ENCODE measurements around the gene TARDBP.
"Not testable (repeated sequence)": the region's sequence is repeated elsewhere in the genome, so short reads cannot be mapped to it uniquely, and the experiment has no call there.

The TARDBP gene

DNA sequence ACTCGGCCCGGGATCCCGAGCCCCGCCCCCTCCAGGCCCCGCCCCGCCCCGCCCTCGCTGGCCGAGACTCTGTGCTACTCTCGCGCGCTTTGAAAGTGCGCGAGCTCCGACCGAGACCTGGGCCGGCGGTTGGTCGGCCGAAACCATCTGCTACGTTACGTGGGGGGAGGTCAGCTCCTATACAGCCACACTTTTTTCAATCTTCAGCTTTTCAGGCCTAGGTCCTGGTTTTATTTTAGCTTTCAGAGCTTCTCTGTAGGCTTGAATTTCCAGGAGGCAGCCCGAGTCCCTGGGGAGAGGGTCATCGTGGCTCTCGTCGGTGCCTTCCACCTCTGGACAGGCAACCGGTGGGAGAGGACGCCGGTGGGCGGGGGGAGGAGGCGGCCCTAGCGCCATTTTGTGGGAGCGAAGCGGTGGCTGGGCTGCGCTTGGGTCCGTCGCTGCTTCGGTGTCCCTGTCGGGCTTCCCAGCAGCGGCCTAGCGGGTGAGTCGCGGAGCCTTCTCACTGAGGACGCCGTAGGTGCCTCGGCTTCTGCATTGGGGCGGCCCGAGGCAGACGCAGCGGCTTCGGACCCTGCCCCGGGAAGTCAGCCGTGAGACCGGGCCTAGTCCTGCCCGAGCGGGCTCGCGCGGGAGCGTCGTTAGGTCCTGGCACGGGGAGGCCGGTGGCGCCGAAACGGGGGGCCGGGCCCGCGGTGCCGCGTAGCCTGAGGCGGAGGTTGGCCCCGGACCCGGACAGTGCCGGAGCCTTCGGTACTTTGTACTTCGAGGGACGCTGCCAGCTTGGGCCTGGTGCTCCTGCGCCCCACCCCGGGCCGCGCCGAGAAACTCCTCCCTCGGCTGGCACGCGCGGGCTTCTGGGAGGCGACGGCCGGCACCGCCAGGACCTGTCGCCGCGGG lies at the start of gene TARDBP:
Gene TARDBP, plus strand, starts transcription at position 395 of the 900 bp plus-strand sequence. CDS start 1,074 bp downstream, outside the sequence.
- DNase-seq (ENCODE audit: low spot score): peak; percentile 92

DNA sequence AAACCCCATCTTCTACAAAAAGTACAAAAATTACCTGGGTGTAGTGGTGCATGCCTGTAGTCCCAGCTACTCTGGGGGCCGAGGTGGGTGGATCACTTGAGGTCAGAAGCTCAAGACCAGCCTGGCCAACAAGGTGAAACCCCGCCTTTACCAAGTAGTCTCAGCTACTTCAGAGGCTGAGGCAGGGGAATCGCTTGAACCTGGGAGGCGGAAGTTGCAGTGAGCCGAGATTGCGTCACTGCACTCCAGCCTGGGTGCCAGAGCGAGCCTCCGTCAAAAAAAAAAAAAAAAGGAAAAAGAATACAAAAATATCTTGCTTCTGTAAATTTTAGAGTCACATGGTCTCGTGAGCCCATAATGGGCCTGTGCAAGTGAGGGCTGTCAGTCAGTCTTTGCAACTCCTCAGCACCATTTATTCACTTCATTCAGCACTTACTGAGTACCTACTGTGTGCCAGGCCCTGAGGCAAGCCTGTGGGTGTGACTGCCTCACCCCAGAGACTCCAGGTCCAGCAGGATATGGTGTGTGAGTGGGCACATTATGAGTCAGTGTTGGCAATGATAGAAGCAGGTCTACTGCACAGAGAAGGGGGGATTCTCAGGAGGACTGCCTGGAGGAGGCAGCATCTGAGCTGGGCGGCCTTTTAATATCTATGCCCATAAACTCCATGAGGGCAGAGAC lies 46.8 kb upstream of the TARDBP start:
- no peak for DNase-seq (ENCODE audit: low spot score)

DNA sequence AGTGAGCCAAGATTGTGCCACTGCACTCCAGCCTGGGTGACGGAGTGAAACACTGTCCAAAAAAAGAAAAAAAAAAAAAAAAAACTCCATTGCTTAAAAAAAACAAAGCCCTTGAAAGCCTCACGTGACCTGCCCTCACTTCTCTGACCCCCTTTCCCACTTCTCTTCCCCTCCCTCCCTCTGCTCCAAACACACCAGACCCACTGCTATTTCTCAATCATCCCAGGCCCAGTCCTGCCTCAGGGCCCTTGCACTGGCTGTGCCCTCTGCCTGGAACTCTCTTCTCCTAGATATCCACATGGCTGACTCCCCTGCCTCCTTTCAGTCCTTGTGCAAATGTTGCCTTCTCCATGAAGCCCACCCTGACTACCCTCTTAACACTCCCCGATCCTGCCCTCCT lies 45.4 kb upstream of the TARDBP start:
- DNase-seq (ENCODE audit: low spot score): no peak

DNA sequence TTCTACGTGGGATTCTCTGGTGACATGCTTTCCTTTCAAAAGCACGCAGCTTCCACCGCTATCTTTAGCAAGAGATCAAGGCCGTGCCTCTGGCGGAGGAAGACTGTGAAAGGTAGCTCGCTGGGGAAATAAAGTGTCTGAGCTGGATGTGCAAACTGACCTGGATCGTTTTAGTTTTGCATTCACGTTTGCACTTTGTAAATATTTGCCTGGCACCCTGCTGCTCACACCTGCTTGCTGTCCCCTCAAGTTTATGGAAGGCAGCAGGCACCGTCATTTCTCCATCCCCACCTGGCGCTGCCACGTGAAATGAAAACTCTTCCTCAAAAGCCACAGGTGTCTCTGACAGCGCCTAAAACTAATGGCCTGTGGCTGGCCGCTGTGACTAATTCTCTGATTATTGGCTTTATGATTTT lies 44.0 kb upstream of the TARDBP start:
- DNase-seq (ENCODE audit: low spot score): no peak

DNA sequence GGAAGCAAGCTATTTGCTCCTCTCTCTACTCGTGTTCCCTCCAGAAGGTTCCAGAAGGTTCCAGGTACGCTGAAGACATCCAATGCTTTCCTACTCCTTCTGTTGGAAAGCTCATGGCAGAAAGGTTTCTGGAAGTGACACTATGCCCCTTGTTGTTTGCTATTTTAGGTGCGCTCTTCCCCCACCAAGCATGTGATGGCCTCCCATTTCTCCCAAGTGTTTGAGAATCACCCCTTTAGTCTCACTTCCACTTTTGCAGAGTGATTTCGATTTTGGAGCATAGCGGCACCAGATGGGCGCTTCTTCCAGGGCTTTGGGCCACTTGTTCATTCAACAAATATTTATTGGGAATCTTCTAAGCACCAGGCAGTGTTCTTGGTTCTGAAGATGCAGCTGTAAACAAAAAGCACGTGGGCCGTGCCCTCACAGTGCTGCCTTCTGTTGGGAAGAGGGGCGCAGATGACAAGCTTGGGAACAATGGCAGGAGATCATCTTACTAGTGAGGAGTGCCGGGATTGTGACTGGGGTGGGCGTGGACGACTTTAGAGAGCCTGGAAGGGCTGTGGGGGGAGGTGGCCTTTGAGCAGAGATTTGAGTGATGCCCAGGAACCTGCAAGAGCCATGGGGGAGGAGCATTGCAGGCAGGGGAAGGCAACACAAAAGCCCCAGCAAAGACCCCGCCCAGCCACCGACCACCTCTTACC lies 43.0 kb upstream of the TARDBP start:
- no peak for DNase-seq (ENCODE audit: low spot score)

DNA sequence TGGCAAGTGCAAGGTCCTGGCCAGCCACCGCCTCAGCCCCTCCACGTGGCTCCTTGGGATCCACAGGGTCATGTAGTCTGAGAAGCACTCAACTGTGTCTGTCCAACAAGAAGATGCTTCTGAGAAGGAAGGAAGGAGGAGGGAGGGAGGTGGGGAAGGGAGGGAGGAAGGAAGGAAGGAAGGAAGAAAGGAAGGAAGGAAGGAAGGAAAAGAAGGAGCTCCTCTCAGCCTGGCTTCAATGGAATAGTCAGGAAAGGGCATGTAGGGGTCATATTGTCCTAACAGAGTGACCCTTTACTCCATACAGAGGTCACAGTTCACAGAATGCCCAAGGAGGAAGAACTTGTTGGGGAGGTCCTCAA lies 42.5 kb upstream of the TARDBP start:
- no peak for DNase-seq (ENCODE audit: low spot score)

DNA sequence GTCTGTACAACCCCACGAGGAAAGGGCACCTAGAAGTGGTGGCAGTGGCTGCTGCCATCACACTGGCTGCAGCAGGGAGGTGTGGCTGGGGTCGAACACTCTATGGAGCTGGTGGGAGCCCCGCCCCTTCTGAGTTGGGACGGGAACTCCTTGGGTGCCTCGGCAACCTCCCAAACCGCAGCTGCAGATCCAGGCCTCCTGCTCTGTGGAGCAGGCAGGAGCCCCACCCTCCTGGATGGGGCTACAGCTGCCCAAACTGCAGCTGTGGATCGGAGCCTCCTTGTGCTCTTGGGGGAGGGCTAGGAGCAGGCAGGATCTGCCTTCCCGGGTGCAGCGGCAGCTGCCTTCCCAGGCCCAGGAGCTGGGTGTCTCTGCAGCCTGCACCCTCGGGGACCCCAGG lies 38.9 kb upstream of the TARDBP start:
- no peak for DNase-seq (ENCODE audit: low spot score)

DNA sequence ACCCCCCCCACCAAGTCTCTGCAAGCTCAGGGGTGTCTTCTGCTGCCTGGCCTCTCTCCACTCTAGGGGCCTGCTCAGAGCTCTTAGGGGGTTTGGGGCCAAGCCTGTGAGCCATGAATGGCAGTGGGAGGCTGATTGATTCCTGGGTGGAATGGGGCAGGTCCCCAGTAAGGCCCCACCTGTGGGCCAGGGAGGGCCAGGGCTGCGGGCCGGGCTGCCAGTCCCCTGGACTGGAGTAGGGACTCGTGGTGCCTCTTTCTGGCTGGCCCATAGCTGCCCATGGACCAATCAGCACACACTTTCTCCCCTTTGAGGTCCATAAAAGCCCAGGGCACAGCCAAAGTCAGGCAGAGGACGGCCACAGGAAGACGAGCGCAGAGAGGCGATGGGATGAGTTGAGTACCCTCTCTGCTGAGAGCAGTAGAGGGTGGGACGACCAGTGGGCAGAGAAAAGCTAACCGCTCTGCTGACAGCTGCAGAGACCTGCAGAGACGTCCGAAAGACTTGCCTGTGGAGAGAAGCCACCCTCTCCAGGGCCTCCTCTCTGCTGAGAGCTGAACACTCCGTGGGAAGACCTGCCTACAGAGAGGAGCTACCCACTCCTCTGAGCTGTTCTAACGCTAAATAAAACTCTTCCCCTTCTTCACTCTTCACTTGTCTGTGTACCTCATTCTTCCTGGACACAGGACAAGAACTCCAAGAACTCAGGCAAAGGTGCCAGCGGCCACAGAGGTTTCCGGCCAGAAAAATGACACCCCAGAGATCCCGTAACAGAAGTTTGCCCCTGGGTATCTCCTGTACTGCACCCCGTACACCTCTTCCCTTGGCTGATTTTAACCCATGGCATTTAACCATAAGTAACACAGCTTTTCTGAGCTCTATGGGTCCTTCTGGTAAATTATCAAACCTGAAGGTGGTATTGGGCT lies 38.2 kb upstream of the TARDBP start:
- no peak for DNase-seq (ENCODE audit: low spot score)

DNA sequence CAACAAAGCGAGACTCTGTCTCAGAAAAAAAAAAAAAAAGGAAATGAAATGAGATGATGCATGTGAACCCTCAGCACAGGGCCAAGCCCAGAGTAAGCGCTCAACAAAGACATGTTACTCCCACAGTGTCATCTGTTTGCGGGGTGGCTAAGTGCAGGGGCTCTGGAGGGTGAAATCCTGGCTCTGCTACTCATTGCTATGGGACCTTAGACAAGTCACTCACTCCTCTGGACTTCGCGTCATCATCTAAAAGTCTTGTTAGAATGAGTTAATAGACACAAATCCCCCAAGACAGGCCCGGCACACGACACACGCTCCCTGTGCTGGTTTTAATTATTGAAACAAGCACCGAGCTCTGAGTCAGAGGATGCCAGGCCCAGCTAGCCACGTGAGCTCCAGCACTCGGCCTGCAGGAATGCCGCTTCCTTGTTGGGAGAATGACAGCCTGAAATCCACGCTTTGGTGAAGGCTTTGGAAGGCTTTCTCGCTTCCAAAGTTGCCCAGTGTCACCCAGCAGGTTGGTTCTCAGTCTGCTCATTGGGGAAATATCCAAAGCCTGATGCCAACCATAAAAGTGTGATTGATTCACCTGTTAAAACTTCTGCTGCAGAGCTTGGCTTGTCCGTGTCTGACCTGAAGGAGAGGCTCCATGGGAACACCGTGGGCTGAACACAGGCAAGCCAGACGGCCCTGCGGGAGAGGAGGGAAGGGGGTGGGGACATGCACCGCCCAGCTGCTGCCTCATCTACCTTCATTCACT lies 36.7 kb upstream of the TARDBP start:
- DNase-seq (ENCODE audit: low spot score): no peak

DNA sequence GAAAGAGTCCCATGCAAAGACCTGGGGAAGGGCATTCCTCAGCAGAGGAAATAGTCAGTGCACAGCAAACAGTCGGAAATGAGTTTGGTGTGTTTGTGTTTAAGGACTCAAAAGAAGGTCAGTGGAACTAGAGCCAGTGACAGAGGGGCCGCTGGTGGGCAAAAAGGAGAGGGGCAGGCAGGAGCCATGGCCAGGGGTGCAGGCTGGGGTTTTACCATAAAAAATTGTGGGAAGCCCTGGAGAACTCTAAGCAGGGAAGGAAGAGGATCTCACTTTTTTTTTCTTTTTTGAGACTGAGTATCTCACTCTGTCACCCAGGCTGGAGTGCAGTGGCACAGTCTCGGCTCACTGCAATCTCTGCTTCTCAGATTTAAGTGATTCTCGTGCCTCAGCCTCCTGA lies 33.7 kb upstream of the TARDBP start:
- no peak for DNase-seq (ENCODE audit: low spot score)

DNA sequence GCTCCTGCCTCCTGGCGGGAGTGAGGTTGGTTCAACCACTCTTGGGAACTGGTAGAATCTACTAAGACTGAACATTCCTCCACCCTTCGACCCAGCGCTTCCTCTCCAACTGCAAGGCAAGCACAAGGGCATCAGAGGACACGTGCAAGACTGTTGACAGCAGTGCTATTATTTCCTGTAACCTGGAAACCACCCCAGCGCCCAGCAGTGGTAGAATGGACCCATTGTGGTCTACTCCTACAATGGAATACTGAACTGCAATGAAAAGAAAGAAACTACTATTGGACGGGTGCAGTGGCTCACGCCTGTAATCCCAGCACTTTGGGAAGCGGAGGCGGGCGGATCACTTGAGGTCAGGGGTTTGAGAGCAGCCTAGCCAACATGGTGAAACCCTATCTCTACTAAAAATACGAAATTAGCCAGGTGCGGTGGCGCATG lies 33.0 kb upstream of the TARDBP start:
- no peak for DNase-seq (ENCODE audit: low spot score)

DNA sequence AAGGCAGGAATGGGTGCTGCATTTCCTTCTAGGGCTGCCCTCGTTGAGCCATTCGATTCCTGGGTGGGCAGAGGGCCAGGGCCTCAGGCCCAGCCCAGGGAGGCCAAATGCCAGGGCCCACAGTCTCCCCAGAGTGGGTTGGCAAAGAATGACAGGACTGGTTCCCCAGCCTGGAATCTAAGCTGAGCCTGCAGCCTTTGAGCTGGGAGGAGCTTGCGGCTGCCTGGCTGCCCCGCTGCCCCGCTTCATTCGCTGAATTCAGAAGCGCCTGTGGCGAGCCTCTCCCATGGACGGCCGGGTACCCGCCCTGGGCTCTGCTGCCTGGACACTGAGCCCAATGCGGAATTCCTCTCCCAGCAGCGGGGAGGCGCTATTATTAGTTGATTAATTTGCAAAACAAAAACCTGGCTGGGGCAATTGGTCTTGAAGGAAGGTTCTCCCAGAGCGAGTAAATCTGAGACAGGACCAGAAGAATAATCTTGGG lies 32.3 kb upstream of the TARDBP start:
- DNase-seq (ENCODE audit: low spot score): no peak

DNA sequence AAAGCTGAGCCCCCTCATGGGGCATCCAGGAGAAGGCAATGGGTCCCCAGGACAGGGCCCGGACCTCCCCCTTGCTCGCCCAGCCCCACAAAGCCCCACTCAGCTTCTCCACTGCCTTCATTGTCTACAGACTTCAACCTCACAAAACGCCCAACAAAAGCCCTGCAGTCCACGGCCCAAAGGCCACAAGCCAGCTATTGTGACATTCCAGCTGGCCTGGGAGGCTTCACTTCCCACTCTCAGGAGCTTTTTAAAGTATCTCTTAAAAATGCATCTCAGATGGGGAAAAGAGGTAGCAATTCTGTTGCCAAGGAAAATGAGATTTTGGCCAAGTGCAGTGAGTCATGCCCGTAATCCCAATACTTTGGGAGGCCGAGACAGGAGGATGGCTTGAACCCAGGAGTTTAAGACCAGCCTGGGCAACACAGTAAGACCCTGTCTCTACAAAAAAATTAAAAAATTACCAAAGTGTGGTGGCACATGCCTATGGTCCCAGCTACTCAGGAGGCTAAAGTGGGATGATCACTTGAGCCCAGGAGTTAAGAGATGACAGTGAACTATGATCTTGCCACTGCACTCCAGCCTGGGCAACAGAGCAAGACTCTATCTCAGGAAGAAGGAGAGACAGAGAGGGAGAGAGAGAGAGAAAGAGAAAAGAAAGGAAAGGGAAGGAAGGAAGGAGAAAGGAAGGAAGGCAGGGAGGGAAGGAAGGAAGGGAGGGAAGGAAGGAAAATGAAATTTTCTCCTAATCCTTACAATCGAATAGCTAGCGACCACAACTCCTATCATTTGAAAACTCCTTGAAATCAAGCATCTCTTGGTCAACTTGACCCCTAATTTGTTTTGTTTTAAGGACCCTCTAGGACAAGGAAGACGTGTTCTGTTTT lies 31.4 kb upstream of the TARDBP start:
- no peak for DNase-seq (ENCODE audit: low spot score)

DNA sequence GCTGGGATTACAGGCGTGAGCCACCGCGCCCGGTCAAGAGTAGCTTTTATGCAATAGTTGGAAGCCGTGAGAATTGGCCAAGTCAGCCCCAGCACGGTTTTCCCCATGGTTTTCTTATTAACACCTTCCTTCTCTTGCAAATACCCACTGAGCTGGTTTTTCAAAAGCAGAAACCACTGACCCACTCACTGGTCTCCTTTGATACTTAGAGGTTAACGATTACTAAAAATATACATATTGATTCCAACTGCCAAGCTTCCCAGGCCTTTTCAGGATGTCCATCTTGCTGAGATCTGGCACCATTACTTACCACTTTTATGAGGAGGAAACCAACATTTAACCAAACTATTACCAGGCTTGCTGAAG lies 25.9 kb upstream of the TARDBP start:
- no peak for DNase-seq (ENCODE audit: low spot score)

DNA sequence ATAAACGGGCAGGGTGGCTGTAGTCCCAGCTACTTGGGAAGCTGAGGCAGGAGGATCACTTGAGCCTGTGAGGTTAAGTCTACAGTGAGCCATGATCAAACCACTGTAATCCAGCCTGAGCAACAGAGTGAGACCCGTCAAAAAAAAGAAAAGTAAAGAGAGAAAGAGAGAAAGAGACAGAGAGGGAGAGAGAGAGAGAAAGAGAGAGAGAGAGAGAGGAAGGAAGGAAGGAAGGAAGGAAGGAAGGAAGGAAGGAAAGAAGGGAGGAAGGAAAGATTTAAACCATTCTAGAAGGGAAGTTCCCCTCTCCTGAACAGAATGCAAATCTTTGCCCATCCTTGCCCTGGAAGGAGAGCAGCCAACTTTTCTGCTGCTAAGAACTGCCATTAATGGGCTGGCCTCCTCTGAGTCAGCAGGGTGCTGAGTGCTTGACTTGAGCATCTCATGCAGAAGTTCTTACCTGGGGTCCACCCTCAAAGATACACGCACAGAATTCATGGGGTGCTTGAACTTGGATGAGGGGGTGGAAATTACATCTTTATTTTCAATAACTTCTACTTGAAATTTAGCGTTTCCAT lies 24.5 kb upstream of the TARDBP start:
- no peak for DNase-seq (ENCODE audit: low spot score)

DNA sequence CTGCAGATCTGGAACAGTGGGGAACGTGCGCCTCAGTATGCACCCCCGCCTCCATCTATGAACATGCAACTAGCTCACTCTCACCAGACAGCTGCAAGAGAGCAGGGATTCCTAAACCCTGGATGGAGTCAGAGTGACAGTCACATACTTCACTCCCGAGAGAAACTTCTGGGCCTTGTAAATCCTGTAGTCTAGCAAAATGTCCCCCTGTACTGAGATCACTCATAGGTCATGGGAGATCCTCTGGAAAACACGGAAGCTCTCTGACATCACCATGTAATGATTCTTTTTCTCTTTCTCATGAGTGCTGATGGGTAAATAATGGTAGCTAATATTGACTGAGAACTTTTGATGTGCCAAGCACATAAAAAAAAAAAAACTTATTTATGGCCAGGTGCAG lies 23.4 kb upstream of the TARDBP start:
- no peak for DNase-seq (ENCODE audit: low spot score)

DNA sequence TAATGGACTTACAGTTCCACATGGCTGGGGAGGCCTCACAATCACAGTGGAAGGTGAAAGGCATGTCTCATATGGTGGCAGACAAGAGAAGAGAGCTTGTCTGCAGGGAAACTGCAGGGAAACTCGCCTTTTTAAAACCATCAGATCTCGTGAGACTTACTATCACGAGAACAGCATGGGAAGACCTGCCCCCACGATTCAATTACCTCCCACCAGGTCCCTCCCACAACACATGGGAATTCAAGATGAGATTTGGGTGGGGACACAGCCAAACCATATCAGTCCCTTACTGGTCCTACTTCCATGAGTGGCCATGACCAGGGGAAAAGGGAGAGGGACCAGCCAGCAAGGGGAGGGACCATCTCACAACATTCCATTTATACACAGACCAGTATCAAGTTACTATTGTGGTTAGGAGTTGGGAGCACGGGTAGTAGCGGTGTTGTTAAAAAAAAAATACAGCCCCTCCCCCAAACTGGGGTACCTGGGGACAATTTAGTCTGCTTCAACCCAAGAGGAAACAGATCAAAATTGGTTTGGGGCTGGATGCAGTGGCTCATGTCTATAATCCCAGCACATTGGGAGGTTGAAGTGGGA lies 22.4 kb upstream of the TARDBP start:
- not testable (repeated sequence) for DNase-seq (ENCODE audit: low spot score)

DNA sequence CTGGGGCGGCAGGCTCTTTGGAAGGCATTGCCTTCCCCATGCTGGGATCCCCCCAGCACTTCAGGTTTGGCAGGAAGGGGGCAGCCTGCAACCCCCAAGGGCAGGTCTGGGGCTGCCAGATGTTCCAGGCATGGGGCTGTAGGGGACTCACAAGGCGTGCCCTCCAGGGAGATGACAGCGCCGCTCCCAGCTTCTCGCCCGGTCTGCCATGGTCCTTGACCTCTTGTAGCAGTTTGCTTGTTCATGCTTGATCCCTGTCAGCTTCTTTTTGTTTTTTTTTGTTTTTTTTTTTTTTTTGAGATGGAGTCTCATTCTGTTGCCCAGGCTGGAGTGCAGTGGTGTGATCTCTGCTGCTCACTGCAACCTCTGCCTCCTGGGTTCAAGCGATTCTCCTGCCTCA lies 21.6 kb upstream of the TARDBP start:
- DNase-seq (ENCODE audit: low spot score): no peak

DNA sequence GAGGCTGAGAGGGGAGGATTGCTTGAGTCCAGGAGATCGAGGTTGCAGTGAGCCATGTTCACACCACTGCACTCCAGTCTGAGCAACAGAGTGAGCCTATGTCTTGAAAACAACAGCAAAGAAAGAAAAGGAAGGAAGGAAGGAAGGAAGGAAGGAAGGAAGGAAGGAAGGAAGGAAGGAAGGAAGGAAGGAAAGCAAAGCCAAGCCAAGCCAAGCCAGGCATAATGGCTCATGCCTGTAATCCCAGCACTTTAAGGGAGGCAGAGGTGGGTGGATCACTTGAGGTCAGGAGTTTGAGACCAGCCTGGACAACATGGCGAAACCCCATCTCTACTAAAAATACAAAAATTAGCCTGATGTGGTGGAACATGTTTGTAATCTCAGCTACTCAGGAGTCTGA lies 20.4 kb upstream of the TARDBP start:
- DNase-seq (ENCODE audit: low spot score): not testable (repeated sequence)

All from hematopoietic multipotent progenitor cell treated with erythropoietin and hydrocortisone succinate and interleukin-3 and kit ligand, for 15 days (in vitro differentiated cells).